GM19328 (cell line): ENCODE measurements around the gene TBC1D22A.

ENCODE experiments used
- ATAC-seq: cut with Tn5 transposase; IDR thresholded peaks from one replicate; pipeline ENCODE4 v1.9.1; 2021; ENCODE audit warnings: mild to moderate bottlenecking, moderate library complexity; ENCODE audit not compliant: unreplicated experiment

TBC1D22A gene

DNA sequence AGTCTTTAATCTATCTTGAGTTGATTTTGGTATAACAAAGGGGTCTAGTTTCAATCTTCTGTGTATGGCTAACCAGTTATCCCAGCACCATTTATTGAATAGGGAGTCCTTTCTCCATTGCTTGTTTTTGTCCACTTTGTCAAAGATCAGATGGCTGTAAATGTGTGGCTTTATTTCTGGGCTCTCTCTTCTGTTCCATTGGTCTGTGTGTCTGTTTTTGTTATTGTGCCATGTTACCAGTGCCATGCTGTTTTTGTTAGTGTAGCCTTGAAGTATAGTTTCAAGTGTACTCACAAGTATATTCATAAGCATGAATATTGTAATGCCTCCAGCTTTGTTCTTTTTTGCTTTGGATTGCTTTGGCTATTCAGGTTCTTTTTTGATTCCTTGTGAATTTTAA lies 159.6 kb downstream of the TBC1D22A start:
- ATAC-seq: no peak

DNA sequence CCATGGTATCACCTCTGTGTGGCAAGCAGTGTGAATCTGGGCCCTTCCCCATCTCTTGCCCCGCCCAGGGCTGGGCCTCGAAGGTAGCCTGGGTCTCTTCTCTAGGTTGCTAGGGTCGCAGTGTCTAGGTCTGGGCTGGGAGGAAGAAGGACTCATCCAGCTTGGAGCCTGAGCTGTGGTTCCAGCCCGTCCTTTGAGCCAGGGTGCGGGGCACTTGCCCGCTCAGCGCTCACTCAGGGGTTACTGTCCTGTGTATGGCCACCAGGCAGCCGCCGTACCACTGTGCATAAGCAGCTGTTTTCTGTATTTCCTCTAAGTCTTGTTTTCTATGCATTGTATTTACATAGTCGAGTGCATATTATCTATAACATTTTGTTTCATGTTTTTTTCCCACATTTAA lies 160.9 kb downstream of the TBC1D22A start:
- no peak for ATAC-seq

DNA sequence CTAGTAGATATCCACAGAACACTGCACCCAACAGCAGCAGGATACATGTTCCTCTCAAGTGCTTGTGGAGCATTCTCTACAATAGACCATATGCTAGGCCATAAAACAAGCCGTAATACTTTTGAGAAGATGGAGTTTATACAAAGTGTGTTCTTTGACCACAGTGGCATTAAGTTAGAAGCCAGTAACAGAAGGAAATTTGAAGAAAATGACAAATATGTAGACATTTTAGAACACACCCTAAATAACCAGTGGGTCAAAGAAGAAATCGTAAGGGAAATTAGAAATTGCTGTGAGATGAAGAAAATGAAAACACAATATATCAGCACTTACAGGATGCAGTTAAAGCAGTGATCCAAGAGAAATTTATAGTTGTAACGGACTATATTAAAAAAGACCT lies 163.4 kb downstream of the TBC1D22A start:
- no peak for ATAC-seq

DNA sequence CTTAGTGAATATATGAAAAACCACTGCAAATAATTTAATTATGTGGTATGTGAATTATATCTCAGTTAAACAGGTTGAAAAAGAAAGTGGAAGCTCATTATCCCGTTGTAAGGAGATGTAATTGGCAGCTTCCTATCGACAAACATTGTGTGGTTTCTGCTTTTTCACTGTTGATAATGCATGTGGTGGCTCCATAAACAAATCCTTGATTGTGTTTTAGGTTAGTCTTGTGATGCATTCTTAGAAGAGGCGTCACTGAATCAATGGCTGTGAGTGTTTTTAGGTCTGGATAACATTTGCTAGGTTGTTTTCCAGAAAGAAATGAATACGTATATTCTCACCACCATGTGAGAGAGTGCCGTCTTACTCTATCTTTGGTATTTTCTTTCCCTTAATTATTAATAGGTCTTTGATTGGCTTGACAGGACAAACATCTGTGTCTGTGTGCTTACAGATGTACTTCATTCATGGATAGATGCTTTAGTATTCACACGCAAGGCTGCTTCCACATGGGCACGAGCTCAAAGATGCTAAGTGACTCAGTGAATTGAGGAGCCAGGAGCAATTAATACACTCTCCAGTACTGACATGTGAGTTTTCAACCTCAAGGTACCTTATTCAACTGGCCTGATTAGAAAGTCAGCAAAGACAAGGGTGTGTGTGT lies 166.7 kb downstream of the TBC1D22A start:
- ATAC-seq: no peak

DNA sequence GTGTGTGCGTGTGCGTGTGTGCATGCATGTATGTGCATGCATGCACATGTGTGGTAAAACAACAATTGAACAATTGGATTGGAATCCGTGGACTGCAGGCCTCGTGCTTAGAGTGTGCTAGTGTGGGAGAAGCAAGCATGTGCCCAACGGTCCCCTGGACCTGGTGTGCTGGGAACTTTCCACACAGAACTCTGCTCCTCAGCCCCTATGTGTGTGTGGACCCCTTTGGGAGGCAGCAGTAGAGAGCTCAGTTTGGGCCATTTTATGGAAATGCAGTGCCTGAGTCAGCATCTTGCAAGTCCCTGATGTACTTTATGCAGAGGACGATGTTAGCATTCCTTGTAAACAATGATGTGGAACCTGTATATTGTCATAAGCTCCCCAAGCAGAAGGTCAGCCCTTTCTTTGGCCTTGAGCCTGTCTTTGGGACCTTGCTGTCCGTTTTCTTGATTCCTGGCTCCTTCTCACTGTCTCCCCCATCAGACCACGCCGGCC lies 167.3 kb downstream of the TBC1D22A start:
- no peak for ATAC-seq

DNA sequence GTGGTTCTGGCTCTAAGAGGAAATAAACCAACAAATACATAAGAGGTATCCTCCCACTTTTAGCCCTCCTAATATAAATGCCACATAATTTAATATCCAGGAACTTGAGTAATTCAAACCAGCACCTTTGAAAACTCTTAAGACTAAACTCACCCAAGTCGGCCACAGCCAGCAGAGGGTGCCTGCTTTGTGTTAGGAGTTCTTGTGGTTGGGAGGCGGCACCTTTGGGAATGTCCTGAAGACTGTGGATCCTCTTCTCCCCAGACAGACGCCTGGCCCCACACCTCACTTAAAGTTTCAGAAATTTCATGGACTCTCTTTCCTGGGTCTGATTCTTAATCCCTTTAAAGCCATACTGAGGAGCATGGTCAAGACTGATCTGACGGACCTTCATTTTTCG lies 169.0 kb downstream of the TBC1D22A start:
- ATAC-seq: no peak

DNA sequence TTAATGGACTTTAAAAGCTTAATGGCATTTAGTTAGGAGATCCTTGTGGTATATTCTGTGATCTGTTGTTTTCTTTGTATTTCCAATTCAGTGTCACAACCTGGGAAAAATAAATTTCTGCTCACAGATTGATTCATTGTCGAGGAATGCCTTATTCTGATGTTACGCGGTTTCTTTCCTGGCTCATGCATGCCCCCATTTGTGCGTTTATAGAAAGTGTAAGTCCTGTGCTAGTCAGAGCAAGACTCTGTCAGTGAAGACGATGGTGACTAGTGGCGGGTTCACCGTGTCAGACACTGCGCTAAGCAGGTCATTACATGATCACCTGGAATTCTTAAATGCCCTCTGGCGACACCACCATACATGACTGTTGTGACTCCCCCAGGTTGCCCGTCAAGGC lies 169.4 kb downstream of the TBC1D22A start:
- ATAC-seq: no peak

DNA sequence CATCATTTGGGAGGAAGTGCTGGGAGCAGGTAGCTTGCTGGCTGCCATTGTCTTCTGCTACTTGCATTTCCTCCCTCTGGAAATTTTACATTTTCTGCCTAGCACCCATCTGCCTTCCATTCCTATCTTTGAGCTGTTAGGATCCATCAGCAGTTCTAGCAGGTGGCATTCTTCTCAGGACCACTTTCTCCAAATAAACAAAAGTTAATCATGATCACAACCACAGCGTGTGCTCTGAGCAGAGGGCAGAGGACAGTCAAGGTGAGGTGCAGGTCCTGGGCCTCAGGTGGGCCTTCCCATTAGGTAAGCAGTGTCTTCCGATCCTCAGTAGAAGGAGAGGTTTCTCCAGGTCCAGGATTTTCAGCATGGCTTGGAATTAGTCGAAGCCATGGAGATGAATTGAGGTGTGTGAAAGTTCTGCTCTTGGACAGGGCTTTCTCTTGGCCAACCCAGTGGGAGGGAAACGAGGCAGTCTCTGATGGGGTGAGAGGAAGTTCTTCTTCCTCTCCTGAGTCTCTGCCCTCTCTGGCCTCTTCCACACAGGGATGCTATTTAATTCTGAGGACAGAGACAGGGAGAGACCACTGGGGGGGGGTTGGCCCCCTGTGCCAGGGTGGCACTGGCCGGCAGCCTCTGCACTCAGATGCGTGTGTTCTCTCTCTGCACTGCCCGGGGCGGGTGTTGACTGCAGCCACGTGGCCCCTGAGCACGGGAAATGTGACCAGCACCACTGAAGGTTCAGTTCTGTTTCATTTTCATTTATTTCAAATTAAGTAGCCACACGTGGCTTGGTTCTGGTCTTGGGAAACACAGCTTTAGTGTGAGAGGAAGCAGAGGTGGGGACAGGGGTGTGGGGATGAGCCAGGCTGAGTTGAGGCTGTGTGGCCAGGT lies 170.8 kb downstream of the TBC1D22A start:
- ATAC-seq: no peak

DNA sequence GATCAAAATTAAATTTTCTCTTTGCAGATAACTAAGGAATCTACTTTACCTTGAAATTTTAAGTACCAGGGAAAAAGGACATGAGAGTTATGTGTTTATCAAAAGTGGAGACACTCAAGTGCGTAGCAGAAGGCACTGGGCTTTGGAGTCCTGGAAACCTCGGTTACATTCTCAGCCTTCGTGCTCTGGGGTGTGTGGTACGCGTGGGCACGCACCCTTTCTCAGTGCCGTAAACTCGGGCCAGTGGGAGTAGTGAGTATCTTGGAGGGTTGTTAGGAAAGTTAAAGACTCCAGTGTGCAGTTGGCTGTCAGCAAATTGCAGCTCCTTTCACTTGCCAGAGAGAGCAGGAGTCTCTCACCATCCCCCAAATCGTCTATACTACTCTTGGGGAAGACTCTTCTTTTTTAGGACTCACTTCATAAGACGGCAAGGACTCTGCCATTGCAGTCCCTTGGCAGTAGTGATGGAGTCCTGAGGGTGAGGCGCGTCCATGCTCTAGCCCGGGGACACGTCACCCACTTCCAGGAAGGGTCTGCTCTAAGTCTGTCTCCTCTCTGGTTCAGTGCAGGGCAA lies 171.8 kb downstream of the TBC1D22A start:
- no peak for ATAC-seq

DNA sequence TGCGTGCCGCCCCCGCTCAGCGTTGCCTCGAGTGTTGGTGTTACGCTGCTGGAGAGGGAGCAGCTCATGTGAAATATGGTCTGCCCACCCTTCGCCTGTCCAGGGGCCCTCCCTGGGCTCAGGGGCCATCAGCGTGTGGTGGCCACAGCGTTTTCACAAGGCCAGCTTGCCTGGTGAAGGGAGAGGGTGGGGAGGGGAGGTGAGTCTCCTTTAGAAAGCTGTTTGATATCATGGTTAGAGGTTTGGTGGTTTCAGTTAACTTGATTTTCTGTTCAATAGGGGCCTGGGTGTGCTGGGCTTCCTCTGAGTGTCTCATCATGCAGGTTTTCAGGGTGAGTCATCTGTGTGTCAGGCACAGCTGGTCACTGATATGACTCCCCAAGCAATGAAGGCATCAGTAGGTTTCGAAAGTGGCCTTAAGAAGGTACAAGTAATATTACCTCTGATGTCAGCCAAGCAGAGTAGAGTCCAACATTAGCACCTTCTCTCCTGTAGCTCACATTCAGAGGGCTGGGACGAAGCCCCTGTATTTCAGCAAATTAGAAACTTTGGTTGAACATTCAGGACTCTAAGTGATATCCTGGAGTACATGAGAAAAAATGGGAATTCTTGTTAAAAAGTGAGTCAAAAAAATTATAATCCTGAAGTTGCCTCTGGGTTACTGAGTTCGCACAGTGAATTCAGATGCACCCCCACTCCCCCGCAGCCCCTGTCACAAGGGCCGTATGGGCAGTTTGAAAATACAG lies 172.5 kb downstream of the TBC1D22A start:
- ATAC-seq: no peak

DNA sequence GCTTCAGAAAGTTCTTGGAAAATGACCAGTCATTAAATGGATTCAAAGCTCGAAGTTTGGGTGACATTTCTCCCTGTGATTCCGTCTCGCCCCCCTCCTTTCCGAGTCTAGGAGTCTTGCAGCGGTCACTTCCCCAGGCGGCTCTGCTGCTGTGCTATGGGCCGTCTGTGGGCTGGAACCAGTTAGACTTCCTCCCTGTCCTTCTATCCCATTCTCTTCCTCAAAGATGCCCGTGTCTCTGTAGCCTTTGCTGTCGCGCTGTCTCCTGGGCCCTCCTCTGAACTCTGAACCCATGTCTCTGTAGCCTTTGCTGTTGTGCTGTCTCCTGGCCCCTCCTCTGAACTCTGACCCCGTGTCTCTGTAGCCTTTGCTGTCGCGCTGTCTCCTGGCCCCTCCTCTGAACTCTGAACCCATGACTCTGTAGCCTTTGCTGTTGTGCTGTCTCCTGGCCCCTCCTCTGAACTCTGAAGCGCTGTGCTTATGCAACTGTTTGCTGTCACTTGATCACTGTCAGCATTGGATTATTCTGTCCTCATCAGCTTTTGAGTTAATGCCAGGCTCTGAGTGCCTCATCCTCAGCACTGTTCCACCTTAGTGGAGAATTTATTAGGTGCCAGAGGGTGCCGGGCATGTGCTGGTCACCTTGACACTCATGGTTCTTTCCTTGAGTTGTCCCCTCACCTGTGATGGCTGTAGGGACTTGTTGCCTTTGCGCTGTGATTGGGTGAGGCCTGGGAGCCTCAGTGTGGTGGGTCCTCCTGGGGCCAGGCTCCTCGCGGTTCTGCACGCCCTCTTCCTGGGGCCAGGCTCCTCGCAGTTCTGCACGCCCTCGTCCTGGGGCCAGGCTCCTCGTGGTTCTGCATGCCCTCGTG lies 173.3 kb downstream of the TBC1D22A start:
- ATAC-seq: no peak

DNA sequence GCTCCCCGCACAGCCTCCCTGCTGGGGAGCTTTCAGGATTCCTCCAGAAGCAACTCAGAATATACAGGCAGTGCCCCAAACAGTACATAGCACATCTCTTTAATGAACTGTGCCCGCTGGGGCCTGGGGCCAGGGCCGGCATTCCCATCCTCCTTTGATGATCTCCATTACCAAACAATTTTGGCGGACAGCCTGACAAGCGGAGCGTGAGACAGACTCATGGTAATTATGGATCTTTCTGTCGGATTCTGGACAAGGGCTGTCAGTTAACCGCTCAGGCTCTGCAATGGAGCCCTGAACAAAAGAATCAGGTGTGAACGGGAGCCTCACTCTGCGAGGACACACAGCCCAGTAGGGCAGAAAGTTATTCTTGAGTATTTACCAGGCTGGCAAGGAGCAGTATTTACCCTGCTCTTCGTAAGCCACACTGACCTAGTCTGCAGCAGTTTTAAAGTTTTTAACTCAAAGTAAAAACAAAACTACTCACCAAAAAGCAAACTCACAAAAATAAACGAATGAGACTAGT lies 174.0 kb downstream of the TBC1D22A start:
- ATAC-seq: no peak

DNA sequence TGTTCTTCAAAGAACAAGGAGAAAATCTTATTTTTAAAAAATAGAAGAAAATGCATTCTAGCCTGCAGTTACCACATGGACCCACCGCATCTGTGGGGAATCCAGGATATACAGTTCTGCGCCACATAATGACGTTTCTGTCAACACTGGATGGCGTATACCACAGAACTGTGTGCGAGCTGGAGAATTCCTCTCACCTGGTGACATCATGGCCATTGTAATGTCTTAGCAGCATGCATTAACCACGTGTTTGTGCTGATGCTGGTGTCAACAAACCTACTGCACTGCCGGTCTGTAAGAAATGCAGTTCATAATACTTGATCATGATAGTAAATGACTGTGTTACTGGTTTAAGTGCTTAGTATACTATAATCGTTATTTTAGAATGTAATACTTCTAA lies 174.7 kb downstream of the TBC1D22A start:
- no peak for ATAC-seq

DNA sequence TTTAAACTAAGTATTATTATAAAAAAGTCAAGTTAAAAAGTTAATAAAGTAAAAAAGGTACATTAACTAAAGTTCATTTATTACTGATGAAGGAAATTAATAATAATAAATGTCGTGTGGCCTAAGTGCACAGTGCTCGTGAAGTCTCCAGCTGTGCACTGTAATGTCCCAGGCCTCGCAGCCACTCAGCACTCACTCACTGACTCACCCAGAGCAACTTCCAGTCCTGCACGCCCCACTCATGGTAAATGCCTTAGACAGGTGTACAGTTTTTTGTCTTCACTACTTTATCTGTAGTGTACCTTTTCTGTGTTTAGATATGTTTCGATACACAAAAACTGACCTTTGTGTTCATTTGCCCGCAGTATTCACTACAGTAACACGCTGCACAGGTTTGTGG lies 175.5 kb downstream of the TBC1D22A start:
- no peak for ATAC-seq

DNA sequence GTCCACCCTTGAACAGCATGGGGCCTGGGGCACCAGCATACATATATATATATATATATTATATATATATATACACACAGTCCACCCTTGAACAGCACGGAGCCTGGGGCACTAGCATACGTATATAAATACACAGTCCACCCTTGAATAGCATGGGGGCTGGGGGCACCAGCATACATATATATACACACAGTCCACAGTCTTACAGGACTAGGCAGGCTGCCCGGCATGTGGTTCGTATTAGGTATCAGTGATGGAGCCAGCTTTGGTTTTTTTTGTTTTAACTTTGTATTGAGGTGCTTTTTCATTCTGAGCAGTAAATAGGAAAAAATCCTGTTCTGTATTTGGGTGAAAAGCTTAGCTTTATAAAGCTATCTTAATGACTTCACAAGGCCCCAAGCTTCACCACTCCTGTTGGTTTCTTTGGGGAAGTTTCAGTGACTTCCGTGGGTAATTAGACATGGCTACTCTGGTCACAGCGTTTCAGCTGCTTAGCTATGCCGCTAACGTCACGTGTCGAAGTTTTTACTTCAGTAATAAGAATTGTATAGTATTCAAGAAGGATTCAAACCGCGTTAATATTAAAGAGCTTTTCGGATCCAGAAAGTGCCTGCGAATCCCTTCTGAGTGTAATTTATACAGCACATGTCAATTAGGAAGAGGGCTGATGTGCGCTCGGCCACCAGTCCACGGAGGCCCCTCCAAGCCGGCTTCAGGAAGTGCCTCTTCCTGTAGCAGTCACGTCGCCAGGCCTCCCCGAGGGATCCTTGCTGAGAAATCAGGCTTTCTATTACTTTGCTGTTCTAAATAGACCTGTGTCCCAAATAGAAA lies 179.7 kb downstream of the TBC1D22A start:
- ATAC-seq: no peak

DNA sequence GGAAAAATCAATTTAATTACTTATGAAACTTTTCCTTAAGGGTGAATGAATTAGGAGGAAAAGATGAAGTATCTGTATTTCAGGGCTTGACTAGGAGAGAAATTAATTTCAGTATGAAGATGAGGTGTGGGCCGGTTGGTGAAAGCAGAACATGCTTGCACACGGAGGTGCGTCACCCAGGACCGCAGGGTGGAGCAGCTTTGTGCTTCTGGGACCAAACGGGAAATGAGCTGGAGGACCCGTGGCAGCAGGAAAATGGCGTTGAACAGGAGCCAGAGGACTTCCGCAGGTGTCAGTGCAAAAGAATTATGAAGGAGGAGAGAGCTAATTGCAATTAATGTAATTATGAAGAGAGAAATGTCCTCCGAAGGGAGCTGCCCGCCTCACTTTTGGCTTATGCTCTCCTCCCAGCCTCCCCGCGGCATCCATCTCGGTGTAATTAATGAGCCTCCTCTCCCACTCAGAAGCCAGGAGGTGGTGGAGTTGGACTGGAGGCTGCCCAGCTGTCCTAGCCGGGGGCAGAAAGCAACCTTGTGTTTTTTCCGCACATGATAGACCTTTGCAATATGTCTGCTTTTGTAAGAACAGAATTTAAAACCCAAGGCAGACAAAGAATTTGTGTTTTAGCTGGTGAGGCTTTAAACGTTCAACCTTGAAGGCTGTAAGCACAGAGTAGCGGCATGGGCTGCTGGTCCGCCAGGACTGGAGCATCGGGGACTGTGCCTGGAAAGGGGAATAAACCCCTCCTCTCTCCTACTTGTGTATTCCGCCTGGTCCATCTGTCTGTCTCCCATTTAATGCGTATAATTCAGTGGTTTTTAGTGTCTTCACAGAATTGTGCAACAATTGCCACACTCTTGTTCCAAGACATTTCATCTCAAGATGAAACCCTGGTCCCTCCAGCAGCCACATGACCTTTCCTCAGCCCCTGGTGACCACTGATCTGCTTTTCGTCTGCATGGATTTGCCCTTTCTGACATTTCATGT lies 180.6 kb downstream of the TBC1D22A start:
- no peak for ATAC-seq

DNA sequence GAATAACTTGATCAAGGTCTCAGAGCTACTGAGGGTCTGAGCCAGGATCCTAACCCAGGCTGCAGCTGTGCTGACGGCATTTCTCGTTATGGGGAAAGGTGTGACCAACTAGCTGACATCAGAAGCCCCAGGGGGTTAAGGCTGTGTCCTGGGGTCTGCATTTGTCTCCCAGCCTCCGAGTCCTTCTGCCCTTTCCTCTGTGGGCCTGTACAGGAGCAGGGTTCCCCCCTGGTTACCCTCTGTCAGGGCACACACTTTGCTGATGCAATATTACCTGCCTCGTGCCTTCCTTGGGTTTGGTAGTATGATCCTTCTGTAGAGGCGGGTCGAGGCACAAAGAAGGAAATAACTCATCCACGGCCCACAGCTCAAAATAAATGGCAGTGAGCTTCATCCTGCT lies 183.0 kb downstream of the TBC1D22A start:
- ATAC-seq: no peak

DNA sequence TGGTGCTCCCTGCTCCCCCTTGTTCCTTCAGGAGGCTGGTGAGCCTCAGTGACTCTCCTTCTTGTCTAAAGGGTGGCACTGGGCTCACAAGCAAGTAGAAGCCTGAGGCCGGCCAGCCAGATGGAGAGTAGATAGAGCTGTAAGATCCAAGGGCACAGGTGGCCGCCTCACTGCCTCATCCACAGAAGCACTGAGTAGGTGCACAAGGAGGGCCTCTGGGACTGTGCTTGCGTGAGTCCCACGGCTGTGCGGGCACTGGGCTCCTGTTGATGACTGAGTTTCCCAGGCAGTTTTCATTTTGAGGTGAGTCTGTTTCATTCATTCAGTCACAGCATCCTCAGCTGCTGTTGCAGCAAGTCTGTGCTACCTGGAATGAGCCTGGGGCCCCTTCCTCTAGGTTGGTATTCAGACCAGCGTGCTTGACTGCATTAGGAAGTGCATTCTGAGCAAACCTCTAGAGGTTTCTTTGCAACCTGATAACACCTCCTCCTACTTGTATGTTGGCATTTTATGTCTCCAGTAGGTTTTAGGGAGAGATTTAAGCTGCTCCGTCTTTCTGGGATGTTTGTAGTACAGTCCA lies 184.0 kb downstream of the TBC1D22A start:
- ATAC-seq: no peak
